ENCODE results near the gene TNRC6C.

DNA sequence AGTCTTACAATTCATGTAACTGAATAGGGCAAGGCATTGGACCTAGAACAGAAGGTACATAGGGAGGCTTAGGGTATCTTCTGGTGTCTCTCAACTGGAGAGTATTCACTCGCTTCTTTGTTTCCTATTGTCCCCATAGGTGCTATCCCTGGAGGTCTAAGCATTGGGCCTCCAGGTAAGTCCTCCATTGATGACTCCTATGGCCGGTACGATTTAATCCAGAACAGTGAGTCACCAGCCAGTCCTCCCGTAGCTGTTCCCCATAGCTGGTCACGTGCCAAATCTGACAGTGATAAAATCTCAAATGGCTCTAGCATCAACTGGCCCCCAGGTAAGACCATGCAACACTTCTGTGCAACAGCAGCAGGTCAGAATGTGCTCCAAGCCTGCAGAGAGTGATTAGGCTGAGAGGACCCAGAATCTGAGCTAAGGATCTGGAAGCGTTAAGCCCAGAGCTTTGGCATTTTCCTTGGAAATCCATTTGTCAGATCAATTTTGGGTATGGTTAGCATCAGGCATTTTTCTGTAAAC lies 134.4 kb downstream of the TNRC6C start:
- TF ChIP-seq, protein P1, sequence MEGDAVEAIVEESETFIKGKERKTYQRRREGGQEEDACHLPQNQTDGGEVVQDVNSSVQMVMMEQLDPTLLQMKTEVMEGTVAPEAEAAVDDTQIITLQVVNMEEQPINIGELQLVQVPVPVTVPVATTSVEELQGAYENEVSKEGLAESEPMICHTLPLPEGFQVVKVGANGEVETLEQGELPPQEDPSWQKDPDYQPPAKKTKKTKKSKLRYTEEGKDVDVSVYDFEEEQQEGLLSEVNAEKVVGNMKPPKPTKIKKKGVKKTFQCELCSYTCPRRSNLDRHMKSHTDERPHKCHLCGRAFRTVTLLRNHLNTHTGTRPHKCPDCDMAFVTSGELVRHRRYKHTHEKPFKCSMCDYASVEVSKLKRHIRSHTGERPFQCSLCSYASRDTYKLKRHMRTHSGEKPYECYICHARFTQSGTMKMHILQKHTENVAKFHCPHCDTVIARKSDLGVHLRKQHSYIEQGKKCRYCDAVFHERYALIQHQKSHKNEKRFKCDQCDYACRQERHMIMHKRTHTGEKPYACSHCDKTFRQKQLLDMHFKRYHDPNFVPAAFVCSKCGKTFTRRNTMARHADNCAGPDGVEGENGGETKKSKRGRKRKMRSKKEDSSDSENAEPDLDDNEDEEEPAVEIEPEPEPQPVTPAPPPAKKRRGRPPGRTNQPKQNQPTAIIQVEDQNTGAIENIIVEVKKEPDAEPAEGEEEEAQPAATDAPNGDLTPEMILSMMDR (IDR thresholded peaks at IDR 0.05; ENCODE audit: insufficient read depth, low read length, poor library complexity, severe bottlenecking) = no peak
- no peak for TF ChIP-seq EZH2phosphoT487 (conservative IDR thresholded peaks at IDR 0.05; ENCODE audit: low read length)

Data from SU-DHL-6 (cell line).